ENCODE results near the gene TTC34. TPM values are rescaled to one million over a fixed set of nuclear protein-coding genes. Genes with fewer than 3 reads are reported as not detected.

The TTC34 gene
- total RNA-seq, 1 experiment from 2014 or later, result 0.92 TPM

- H3K79me2 ChIP-seq (ENCODE audit: insufficient read depth, low read length), result no peaks in the 10 kb centered on the region
- H3K27me3 ChIP-seq (ENCODE audit: insufficient read depth, low read length), result no peaks in the 10 kb centered on the region
- no peak overlapping the region for H4K5ac ChIP-seq (ENCODE audit: insufficient read length, low read depth, low read length)
- H3K27ac ChIP-seq (ENCODE audit: insufficient read length, low read depth, low read length), result no peak overlapping the region
- peaks cover 7% of the 10 kb centered on the region for H3K23me2 ChIP-seq (ENCODE audit: insufficient read length, low read depth, low read length, poor library complexity, severe bottlenecking)
- H3K36me3 Mint-ChIP-seq (ENCODE audit: insufficient read depth in 1 of 3, low read depth in 3 of 3), result peaks cover 8 to 24% (median 13%) of the 10 kb centered on the region in 3 experiments
- H3K4ac ChIP-seq (ENCODE audit: low read depth, low read length), result no peak overlapping the region
- no peak overlapping the region for H2BK20ac ChIP-seq (ENCODE audit: low read depth, low read length, poor library complexity, severe bottlenecking)
- no peak overlapping the region for H4K91ac ChIP-seq (ENCODE audit: insufficient read length, low read depth, low read length)
- H3K27me3 Mint-ChIP-seq (ENCODE audit: low read depth), result peaks cover 2% of the 10 kb centered on the region; the same call in 1 of the 2 replicates
- H4K20me1 ChIP-seq (ENCODE audit: control insufficient read depth, insufficient read depth, insufficient read length), result no peaks in the 10 kb centered on the region
- H2AK5ac ChIP-seq (ENCODE audit: insufficient read length, low read length), result no peak overlapping the region
- DNase-seq, result no peak
- H4K8ac ChIP-seq (replicated peaks; ENCODE audit: insufficient read length, low read depth, low read length), result no peak overlapping the region
- no CpG with 5 or more reads among the region's 31 CpGs for WGBS (ENCODE audit: extremely low coverage, insufficient read length, low lambda C conversion rate)
- no peak overlapping the region for H3K4me3 Mint-ChIP-seq
- no peaks in the 10 kb centered on the region for H3K9me3 ChIP-seq (ENCODE audit: control insufficient read depth, low read depth, low read length)
- peaks cover 4 to 11% of the 10 kb centered on the region in 2 experiments; a peak in 3 of 5 replicates for H3K9me3 Mint-ChIP-seq
- H3K79me1 ChIP-seq (ENCODE audit: insufficient read depth, low read depth, low read length, poor library complexity, severe bottlenecking), result no peaks in the 10 kb centered on the region
- no peak overlapping the region for H3K56ac ChIP-seq (ENCODE audit: insufficient read length, low read depth, low read length)
- no peak overlapping the region for H3K18ac ChIP-seq (ENCODE audit: insufficient read length, low read depth, low read length)
- H2BK120ac ChIP-seq (ENCODE audit: low read depth, low read length, poor library complexity, severe bottlenecking), result no peak overlapping the region
- no peak overlapping the region for H3K14ac ChIP-seq (ENCODE audit: insufficient read depth, low read length)
- H2BK15ac ChIP-seq (ENCODE audit: low read depth, low read length), result no peak overlapping the region
- no peak overlapping the region for H3K4me2 ChIP-seq (ENCODE audit: insufficient read depth, insufficient read length, low read length)
- no peak overlapping the region for H2AFZ ChIP-seq (ENCODE audit: low read length)
- no peak overlapping the region for H2BK5ac ChIP-seq (ENCODE audit: insufficient read length, low read length)
- H3K4me1 ChIP-seq (ENCODE audit: insufficient read depth, low read length), result no peaks in the 10 kb centered on the region
- H3K27ac Mint-ChIP-seq, result no peak overlapping the region
- no peak overlapping the region for H3K9ac ChIP-seq (ENCODE audit: extremely low read depth, insufficient read length, low read length)
- no peak for TF ChIP-seq CTCF (conservative IDR thresholded peaks at IDR 0.05)
- no peak overlapping the region for H3T11ph ChIP-seq (ENCODE audit: low read length)
- no peak overlapping the region for H2BK12ac ChIP-seq (ENCODE audit: insufficient read length, low read depth, low read length)
- H3K4me1 Mint-ChIP-seq, result peaks cover under 1 to 4% of the 10 kb centered on the region in 2 experiments; a peak in 2 of 4 replicates
- no peak overlapping the region for H3K23ac ChIP-seq (ENCODE audit: insufficient read length, low read depth, low read length)
Measured at GRCh38 chr1:2590233-2591141, 211.0 kb downstream of the TTC34 start.

All from H9 (cell line).